Cardiac muscle cell (in vitro differentiated cells and primary cell): ENCODE measurements around the gene NEDD4L. TPM values are rescaled to one million over a fixed set of nuclear protein-coding genes. Genes with fewer than 3 reads are reported as not detected.

Source experiments
- DNase-seq, 2 donors: peaks; one replicate each; pipeline versions ENCODE4 v3.0.0 to v3.0.0-alpha.2; 2010 to 2017; ENCODE audit warnings: low read depth in 1 of 2, low spot score in 1 of 2
- H3K27ac ChIP-seq: fragments of 200-600 bp; sonication (generic); 2 replicates; pipeline ENCODE4 v1.5.1; 2016
- H3K27me3 ChIP-seq: fragments of 200-600 bp; sonication (generic); 2 replicates; pipeline ENCODE4 v1.6.0; 2016; ENCODE audit warnings: control low read depth
- H3K36me3 ChIP-seq: fragments of 200-600 bp; sonication (generic); 2 replicates; pipeline ENCODE4 v1.5.1; 2016; ENCODE audit warnings: control low read depth
- H3K4me1 ChIP-seq: fragments of 200-600 bp; sonication (generic); 2 replicates; pipeline ENCODE4 v1.8.1; 2017; ENCODE audit warnings: low read depth, mild to moderate bottlenecking, mixed run types
- H3K4me3 ChIP-seq: fragments of 200-600 bp; sonication (generic); 2 replicates; pipeline ENCODE4 v1.5.1; 2016; ENCODE audit warnings: mild to moderate bottlenecking
- H3K9me3 ChIP-seq: fragments of 200-600 bp; sonication (generic); 2 replicates; pipeline ENCODE4 v1.5.1; 2017; ENCODE audit warnings: low read depth, mild to moderate bottlenecking, control low read depth
- CTCF ChIP-seq: IDR thresholded peaks from 2 replicates; pipeline ENCODE4 v1.5.1; 2012; ENCODE audit warnings: low read depth, mild to moderate bottlenecking, low read length
- polyA plus RNA-seq: library from polyadenylated mRNA; unstranded; fragments of >200 nt; fragmentation: Nextera tagmentation; extraction: Ambion mirVana; gene quantifications from 2 replicates; pipeline ENCODE4 v1.2.1, GENCODE V29; 2016
- total RNA-seq: library from RNA; depleted of rRNA; stranded (reverse); fragments of >200 nt; gene quantifications from 2 replicates; pipeline ENCODE4 v1.2.3, GENCODE V29; 2016

The NEDD4L gene
- total and polyA plus RNA-seq, 2 experiments from 2014 or later, result 30.8 to 40.5 TPM

- Histone ChIP-seq H3K4me3 (no peak overlapping the region), H3K9me3 (no peaks in the 10 kb centered on the region), H3K36me3 (no peaks in the 10 kb centered on the region), H3K27ac (no peak overlapping the region), H3K4me1 (peaks cover 10% of the 10 kb centered on the region), H3K27me3 (no peaks in the 10 kb centered on the region)
- no peak for TF ChIP-seq CTCF
- DNase-seq, result no peak
Observed at GRCh38 chr18:58061349-58061748, 17.3 kb downstream of the NEDD4L start.

GRCh38 chr18:58064406-58064998, 20.5 kb downstream of the NEDD4L start:
- no peak for TF ChIP-seq CTCF
- Histone ChIP-seq H3K27me3 (no peaks in the 10 kb centered on the region), H3K36me3 (no peaks in the 10 kb centered on the region), H3K9me3 (no peaks in the 10 kb centered on the region), H3K4me3 (no peak overlapping the region), H3K27ac (no peak overlapping the region), H3K4me1 (peaks cover 27% of the 10 kb centered on the region)
- no peak for DNase-seq

GRCh38 chr18:58065956-58066355, 21.9 kb downstream of the NEDD4L start:
- Histone ChIP-seq H3K27me3 (no peaks in the 10 kb centered on the region), H3K27ac (no peak overlapping the region), H3K4me1 (peaks cover 32% of the 10 kb centered on the region), H3K36me3 (no peaks in the 10 kb centered on the region), H3K9me3 (no peaks in the 10 kb centered on the region), H3K4me3 (no peak overlapping the region)
- DNase-seq, result no peak
- TF ChIP-seq CTCF, result no peak

GRCh38 chr18:58067601-58068000, 23.6 kb downstream of the NEDD4L start:
- H3K4me3 ChIP-seq, result no peak overlapping the region
- peak overlapping the region; percentile 54 for H3K27ac ChIP-seq
- no peak for TF ChIP-seq CTCF
- no peaks in the 10 kb centered on the region for H3K27me3 ChIP-seq
- H3K4me1 ChIP-seq, result peaks cover 22% of the 10 kb centered on the region
- H3K36me3 ChIP-seq, result no peaks in the 10 kb centered on the region
- no peak for DNase-seq
- no peaks in the 10 kb centered on the region for H3K9me3 ChIP-seq

- no peak for TF ChIP-seq CTCF
- peaks cover 22% of the 10 kb centered on the region for H3K4me1 ChIP-seq
- no peak overlapping the region for H3K4me3 ChIP-seq
- H3K27ac ChIP-seq, result no peak overlapping the region
- no peak for DNase-seq
- no peaks in the 10 kb centered on the region for H3K27me3 ChIP-seq
- no peaks in the 10 kb centered on the region for H3K36me3 ChIP-seq
- H3K9me3 ChIP-seq, result no peaks in the 10 kb centered on the region
Observed at GRCh38 chr18:58069099-58069498, 25.1 kb downstream of the NEDD4L start.
